LNCaP clone FGC (cell line): ENCODE results near the gene TMX4.

Experiments used
- DNase-seq: peaks from one replicate; pipeline ENCODE4 v3.0.0-alpha.2; 2011; ENCODE audit warnings: low read depth
- H3K4me3 ChIP-seq: 2 replicates; pipeline ENCODE4 v1.5.1; 2011; ENCODE audit warnings: mild to moderate bottlenecking, low read depth, low read length, control low read depth
- TF ChIP-seq, protein P1 (sequence below): IDR thresholded peaks from 2 replicates; pipeline ENCODE4 v1.5.1; 2012; ENCODE audit warnings: mild to moderate bottlenecking; ENCODE audit not compliant: control insufficient read depth, insufficient read depth; ENCODE audit errors: extremely low read depth

TMX4 gene

DNA sequence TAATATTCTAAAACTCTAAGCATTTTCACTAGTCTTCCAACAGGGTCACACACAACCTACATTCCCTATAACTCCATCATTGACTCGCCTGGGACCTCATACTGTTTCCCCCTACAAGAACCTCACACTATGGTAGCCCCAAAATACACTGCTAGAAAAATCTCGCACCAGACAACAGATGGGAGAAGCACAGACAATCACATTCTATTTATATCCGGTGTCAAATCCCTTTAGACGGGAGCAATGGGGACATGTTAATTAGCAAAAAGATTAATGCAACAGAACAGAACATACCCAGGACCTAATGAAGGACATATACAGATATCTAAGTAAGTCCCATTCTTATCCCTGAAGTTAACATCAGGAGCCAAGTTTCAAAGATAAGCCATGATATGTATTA lies 33.6 kb downstream of the TMX4 start:
- no peak overlapping the region for H3K4me3 ChIP-seq
- no peak for DNase-seq
- TF ChIP-seq, protein P1, sequence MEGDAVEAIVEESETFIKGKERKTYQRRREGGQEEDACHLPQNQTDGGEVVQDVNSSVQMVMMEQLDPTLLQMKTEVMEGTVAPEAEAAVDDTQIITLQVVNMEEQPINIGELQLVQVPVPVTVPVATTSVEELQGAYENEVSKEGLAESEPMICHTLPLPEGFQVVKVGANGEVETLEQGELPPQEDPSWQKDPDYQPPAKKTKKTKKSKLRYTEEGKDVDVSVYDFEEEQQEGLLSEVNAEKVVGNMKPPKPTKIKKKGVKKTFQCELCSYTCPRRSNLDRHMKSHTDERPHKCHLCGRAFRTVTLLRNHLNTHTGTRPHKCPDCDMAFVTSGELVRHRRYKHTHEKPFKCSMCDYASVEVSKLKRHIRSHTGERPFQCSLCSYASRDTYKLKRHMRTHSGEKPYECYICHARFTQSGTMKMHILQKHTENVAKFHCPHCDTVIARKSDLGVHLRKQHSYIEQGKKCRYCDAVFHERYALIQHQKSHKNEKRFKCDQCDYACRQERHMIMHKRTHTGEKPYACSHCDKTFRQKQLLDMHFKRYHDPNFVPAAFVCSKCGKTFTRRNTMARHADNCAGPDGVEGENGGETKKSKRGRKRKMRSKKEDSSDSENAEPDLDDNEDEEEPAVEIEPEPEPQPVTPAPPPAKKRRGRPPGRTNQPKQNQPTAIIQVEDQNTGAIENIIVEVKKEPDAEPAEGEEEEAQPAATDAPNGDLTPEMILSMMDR = no peak

DNA sequence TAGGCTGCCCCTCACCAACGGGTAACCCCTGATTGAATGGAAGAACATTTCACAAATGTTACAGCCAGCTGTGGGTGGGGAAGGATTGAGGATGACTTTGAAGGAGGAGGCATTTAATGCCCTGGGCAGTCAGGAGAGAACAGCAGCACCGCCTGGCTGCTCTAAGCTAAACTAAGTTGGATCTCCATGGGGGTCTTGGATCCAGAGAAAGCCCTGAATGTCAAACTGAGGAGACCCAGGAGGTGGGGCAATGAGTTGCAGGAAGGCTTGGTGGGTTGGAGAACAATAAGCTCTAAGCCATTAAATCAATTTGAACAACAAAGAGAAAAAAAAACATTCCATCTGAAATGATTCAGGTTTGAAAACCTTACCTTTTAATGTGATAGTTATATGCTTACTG lies 35.4 kb downstream of the TMX4 start:
- no peak overlapping the region for H3K4me3 ChIP-seq
- TF ChIP-seq, protein P1 = no peak
- DNase-seq = no peak

DNA sequence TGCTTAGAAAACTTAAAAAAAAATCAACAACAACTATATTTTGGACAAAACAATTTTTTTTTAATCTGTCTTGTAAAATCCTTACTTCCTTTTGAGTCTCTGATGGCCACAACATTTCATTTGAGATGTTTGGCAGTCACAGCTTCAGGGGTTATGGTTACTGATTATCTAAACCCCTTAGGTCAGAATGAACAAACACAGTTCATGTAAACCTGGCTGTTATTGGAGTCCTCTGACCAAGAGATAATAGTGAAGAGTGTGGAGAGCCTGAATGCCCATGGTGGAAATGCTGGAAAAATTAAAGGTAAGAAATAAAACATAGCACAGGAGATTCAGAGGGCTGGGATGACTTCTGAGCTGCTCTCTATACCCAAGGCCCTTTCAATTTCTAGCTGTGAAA lies 38.2 kb downstream of the TMX4 start:
- DNase-seq = no peak
- no peak overlapping the region for H3K4me3 ChIP-seq
- TF ChIP-seq, protein P1 = no peak

DNA sequence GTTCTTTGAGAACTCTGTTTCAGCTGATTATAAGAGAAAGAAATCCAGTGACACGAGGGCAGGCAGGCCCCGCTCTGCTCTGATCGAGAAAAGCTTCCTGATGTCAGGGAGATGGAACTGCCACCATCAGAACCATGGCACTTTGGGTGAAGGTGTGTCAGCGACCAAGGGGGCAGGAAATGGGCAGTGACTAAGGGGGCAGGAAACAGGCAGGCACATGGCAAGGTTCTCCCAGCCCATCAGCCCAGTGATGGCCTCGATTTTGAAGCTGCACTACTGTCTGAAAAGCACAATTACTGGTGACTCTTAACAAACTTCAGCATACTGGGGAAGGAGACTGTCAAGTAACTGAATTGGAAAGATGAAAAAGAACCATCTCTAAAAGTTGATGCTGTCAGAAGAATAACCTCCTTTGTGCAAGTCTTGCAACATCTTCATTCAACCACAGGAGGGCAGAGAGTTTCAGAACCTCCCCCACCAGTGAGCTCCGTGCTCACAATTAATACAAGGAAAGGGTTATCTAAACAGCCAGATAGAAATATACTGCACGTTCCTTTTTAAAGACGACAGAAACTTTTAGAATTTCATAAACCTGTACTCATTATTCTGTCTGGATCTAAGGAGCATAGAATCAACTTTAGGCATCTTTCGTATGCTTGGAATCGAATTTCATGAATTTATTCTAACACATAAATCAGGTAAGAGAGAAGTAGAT lies 39.1 kb downstream of the TMX4 start:
- DNase-seq = no peak
- H3K4me3 ChIP-seq = no peak overlapping the region
- TF ChIP-seq, protein P1 = peak; percentile 64

DNA sequence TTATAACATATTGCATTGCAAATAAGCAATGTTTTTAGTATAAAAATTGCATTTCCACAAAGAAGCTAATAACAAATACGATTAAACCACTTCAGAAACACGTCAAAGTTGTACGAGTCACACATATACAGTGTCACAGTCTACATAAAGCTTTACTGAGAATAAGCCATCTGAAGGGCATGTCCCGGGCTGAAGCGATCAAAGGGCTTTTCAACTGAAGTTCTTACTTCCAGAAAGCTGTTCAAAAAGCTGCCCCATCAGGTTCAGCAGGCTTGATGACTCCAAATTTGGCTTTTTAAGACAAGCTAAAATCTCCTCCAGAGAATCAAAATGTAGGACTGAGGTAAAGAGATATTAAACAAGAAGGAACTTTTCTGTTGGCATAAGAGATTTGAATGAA lies 41.9 kb downstream of the TMX4 start:
- TF ChIP-seq, protein P1 = no peak
- H3K4me3 ChIP-seq = no peak overlapping the region
- DNase-seq = no peak

DNA sequence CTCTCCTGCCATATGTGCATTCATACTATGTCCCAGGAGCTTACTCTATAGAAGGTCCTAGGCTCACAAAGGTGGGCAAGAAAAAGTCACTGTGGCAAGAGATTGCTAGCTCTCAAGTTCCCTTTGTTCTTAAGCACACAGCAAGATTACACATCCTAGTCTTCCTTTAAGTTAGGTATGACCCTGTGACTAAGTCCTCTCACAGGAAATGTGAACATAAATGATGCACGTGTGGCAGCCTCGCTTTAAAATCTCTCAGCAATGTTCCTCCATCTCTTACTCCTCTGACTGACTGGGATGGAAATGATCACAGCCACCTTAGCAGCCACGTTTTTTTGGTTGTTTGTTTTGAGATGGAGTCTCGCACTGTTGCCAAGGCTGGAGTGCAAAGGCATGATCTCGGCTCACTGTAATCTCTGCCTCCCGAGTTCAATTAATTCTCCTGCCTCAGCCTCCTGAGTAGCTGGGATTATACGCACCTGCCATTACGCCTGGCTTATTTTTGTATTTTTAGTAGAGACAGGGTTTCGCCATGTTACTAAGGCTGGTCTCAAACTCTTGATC lies 43.6 kb downstream of the TMX4 start:
- TF ChIP-seq, protein P1 = no peak
- DNase-seq = no peak
- H3K4me3 ChIP-seq = no peak overlapping the region
